GM18502 (cell line): ENCODE data around the gene TRIM36.

Source experiments
- ATAC-seq: cut with Tn5 transposase; IDR thresholded peaks from one replicate; pipeline ENCODE4 v1.9.1; 2021; ENCODE audit warnings: mild to moderate bottlenecking; ENCODE audit not compliant: unreplicated experiment, poor library complexity

TRIM36 gene

DNA sequence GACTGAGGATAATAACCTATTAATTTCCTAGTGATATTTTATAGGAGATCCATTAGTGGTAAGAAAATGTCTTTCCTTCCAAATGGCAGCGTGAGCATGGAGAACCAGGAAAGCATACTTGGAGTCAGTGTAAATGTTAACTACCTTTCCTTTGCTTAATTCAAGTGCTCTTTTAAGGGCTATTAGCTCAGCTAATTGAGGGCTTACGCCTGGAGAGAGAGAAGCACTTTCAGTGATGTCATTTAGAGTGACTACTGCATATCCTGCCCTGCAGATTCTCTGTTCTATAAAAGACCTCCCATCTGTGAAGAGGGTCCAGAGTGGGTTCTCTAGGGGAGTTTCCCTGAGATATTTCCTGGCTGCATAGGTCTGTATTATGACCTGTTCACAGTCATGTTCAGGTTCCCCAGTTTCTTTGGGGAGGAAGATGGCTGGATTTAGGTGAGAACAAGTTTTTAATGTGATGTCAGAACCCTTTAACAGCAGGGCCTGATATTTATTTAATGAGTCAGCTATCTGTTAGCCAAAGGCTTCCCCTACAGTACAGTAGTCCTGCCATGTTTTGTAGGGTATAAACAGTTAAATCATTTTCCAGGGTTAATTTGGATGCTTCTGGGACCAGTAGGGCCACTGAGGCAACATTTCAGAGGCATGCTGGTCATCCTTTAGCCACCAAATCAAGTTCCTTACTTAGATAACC lies 89.6 kb downstream of the TRIM36 start:
- no peak for ATAC-seq
